Aorta (tissue), 5 donors: ENCODE results near the gene RDH13. TPM values are rescaled to one million over a fixed set of nuclear protein-coding genes. Genes with fewer than 3 reads are reported as not detected.
"Not testable (repeated sequence)": the region's sequence is repeated elsewhere in the genome, so short reads cannot be mapped to it uniquely, and the experiment has no call there.

Experiments
- ATAC-seq: fragments of 200-7000 bp; cut with Tn5 transposase; one replicate; pipeline ENCODE4 v1.9.1; 2022; ENCODE audit warnings: moderate library complexity; ENCODE audit not compliant: low FRiP score
- DNase-seq, 2 donors: peaks; one replicate each; pipeline ENCODE4 v3.0.0-alpha.2; 2020
- H3K27ac ChIP-seq, 2 donors: one replicate each; pipeline ENCODE4 v1.5.1; 2013; ENCODE audit warnings: low read length in 2 of 2, mild to moderate bottlenecking in 2 of 2, moderate library complexity in 2 of 2, control low read depth in 1 of 2, inconsistent platforms in 1 of 2, low read depth in 1 of 2
- H3K27me3 ChIP-seq, 2 donors: one replicate each; pipeline ENCODE4 v1.6.1; 2013; ENCODE audit warnings: control low read depth in 1 of 2, low read length in 1 of 2, mild to moderate bottlenecking in 1 of 2, moderate library complexity in 1 of 2; ENCODE audit not compliant: insufficient read depth in 2 of 2, control insufficient read depth in 1 of 2
- H3K36me3 ChIP-seq, 2 donors: one replicate each; pipeline ENCODE4 v1.6.1; 2013; ENCODE audit warnings: control low read depth in 1 of 2, low read length in 1 of 2, mild to moderate bottlenecking in 1 of 2; ENCODE audit not compliant: insufficient read depth in 2 of 2, control insufficient read depth in 1 of 2
- H3K4me1 ChIP-seq, 2 donors: one replicate each; pipeline ENCODE4 v1.6.1; 2013; ENCODE audit warnings: low read length in 2 of 2, control low read depth in 1 of 2, mild to moderate bottlenecking in 1 of 2, moderate library complexity in 1 of 2; ENCODE audit not compliant: insufficient read depth in 2 of 2, control insufficient read depth in 1 of 2
- H3K4me3 ChIP-seq, 2 donors: one replicate each; pipeline ENCODE4 v1.5.1; 2013; ENCODE audit warnings: low read length in 2 of 2, control low read depth in 1 of 2, mild to moderate bottlenecking in 1 of 2
- H3K9me3 ChIP-seq: one replicate; pipeline ENCODE4 v1.6.1; 2013; ENCODE audit warnings: mild to moderate bottlenecking, low read length; ENCODE audit not compliant: control insufficient read depth
- WGBS, 2 donors: extraction: QIAGEN DNeasy Blood & Tissue Kit; methylation state at CpG; one replicate each; pipeline ENCODE4 v1.1.7; 2013; 5-methylcytosine and 5-hydroxymethylcytosine counted together
- intact Hi-C, 2 donors: fragments of 100-400 bp; cut with DNase I; formaldehyde crosslinking; loops; one replicate each; pipeline versions ENCODE4 v1.14.2 to v1.15.0; 2022
- polyA plus RNA-seq, 2 donors: library from polyadenylated mRNA; stranded (reverse); fragments of 200-250 nt; gene quantifications; one replicate each; pipeline ENCODE4 v1.2.3, GENCODE V29; 2013
- total RNA-seq, 2 donors: library from RNA; stranded (reverse); fragmentation: NEBNext Ultra II Directional; extraction: Animal tissue kit (Norgen Biotek cat#: 25700); gene quantifications; one replicate each; pipeline ENCODE4 v1.2.1, GENCODE V29; 2021
- donor health status: healthy with polysubstance abuse.
- donor health status: Bipolar disorder and iron deficiency.
- donor health status: DM: no; HTN: no; CAD: no.
- donor health status: DM: no; HTN: no; CAD: no.
- donor health status: DM: yes; HTN: yes; CAD: no.

The RDH13 gene
- total and polyA plus RNA-seq, 4 donors: 3.4 to 14.4 (median 10.7) TPM

DNA sequence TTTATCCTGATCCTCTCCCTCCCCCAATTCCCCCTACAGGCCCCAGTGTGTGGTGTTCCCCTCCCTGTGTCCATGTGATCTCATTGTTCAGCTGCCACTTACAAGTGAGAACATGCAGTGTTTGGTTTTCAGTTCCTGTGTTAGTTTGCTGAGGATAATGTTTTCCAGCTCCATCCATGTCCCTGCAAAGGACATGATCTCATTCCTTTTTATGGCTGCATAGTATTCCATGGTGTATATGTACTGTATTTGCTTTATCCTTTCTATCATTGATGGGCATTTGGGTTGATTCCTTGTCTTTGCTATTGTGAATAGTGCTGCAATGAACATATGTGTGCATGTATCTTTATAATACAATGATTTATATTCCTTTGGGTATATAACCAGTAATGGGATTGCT is 42.6 kb downstream of the RDH13 start:
- H3K4me3 ChIP-seq, DNase-seq, H3K9me3 ChIP-seq, intact Hi-C loops, H3K27ac ChIP-seq, ATAC-seq, H3K36me3 ChIP-seq, H3K27me3 ChIP-seq, H3K4me1 ChIP-seq: not testable (repeated sequence)

DNA sequence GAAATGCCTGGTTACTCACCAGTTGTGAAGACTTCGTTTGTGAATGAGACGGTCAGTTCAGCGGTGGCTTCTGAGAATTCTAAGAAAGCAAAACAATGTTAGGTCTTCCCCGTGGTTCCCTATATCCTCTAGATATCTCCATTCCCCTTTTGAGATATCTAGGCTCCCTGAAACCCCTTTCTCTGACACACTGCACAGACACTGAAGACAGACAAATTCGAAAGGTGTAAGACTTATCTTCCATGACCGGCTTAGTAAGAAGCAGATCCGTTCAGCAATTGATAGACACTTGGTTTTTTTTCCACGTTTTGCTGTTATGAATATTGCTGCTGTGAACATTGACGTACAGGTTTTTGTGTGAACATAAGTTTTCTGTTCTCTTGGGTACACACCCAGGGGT is 44.3 kb downstream of the RDH13 start:
- 76 to 78% methylated on average over 9 of the region's 9 CpGs for WGBS, 2 donors
- no peak overlapping the region for H3K27ac ChIP-seq
- H3K27me3 ChIP-seq: no peaks in the 10 kb centered on the region
- DNase-seq (no peak), ATAC-seq (no peak)
- no peak overlapping the region for H3K4me3 ChIP-seq
- H3K4me1 ChIP-seq: no peaks in the 10 kb centered on the region
- no peaks in the 10 kb centered on the region for H3K36me3 ChIP-seq
- intact Hi-C loops: no loop called here
- no peaks in the 10 kb centered on the region for H3K9me3 ChIP-seq

DNA sequence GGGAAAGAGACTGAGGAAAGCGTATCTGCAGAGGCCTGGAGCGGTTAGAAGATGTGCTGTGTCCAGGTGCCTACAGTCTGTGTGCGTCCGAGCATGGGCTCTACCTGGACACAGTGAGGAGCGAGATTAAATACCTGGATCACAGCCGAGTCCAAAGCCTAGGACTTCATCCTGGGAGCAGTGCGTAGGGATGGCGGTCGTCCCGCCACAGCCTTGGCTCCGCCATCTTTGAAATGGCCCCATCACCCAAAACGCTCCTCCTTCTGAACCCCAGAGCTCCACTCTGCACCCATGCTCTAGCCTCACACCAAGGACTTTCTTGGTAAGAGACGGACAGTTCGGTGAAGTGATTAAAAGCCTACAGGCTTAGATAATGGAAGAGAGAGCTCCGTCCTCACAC is 44.7 kb downstream of the RDH13 start:
- H3K27ac ChIP-seq: no peak overlapping the region
- intact Hi-C loops: no loop called here
- no peak overlapping the region for H3K4me3 ChIP-seq
- H3K36me3 ChIP-seq: no peaks in the 10 kb centered on the region
- no peaks in the 10 kb centered on the region for H3K9me3 ChIP-seq
- no peaks in the 10 kb centered on the region for H3K27me3 ChIP-seq
- WGBS, 2 donors: 87% methylated on average over 15 of the region's 15 CpGs
- no peak for ATAC-seq
- no peak for DNase-seq
- H3K4me1 ChIP-seq: no peaks in the 10 kb centered on the region

DNA sequence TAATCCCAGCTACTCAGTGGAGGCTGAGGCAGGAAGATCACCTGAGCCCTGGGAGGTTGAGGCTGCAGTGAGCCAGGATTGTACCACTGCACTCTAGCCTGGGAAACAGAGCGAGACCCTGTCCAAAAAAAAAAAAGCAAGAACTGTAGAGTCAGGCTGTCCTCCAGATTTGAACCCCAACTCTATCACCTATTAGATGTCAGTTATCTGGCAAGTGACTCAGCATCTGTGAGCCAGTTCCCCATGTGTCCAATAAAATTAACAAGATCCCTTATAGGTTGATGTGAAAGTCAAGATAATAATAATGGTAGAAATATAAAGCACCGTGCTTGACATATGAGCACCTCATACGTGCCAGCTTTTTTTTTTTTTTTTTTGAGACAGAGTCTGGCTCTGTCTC is 46.9 kb downstream of the RDH13 start:
- Histone ChIP-seq H3K4me1 (no peaks in the 10 kb centered on the region), H3K36me3 (no peaks in the 10 kb centered on the region), H3K27ac (no peak overlapping the region), H3K9me3 (no peaks in the 10 kb centered on the region), H3K27me3 (no peaks in the 10 kb centered on the region), H3K4me3 (no peak overlapping the region)
- WGBS, 2 donors: 54 to 74% methylated on average over 3 of the region's 3 CpGs
- no peak for DNase-seq
- no peak for ATAC-seq
- intact Hi-C loops: no loop called here

DNA sequence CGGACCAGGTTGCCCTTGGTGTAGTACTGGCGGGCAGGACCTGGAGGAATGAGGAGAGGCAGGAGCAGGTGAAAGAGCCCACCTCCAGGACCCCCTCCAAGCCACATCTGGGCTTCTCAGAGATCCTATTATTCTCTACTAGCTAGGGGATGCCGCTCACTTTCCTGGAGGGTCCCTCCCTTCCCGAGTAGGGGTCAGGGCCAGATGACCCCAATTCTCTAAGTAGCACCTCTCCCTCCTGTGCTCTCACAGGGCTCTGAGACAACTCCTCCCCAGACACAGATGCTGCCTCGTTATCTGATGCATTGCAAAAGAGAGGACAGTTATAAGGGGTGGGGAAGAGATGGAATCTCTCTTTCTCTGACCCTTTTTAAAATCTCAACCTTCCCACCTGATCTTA is 47.8 kb downstream of the RDH13 start:
- intact Hi-C loops: no loop called here
- WGBS, 2 donors: 65 to 74% methylated on average over 5 of the region's 5 CpGs
- no peak overlapping the region for H3K27ac ChIP-seq
- H3K4me3 ChIP-seq: no peak overlapping the region
- no peaks in the 10 kb centered on the region for H3K4me1 ChIP-seq
- no peaks in the 10 kb centered on the region for H3K36me3 ChIP-seq
- no peaks in the 10 kb centered on the region for H3K27me3 ChIP-seq
- DNase-seq (no peak), ATAC-seq (no peak)
- no peaks in the 10 kb centered on the region for H3K9me3 ChIP-seq

DNA sequence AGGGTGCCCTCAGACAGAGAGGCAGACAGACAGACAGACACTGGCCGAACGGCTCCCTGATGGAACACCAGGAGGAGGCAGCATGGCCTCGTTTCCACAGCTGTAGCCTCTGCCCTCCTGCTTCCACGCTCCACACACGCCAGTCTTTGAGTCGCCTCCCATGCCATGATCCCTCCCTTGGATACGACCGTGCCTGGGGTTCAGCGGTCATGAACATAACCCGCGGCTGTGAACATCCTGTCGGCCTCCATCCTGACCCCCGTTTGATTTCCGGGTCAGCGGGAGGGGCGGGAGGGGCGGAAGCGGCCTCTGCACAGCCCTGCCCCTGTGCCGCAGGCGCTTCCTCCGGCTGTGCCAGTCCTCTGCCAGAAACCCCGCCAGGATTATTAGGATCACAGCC is 48.2 kb downstream of the RDH13 start:
- Histone ChIP-seq H3K9me3 (no peaks in the 10 kb centered on the region), H3K27me3 (no peaks in the 10 kb centered on the region), H3K4me3 (no peak overlapping the region), H3K27ac (no peak overlapping the region), H3K4me1 (no peaks in the 10 kb centered on the region), H3K36me3 (no peaks in the 10 kb centered on the region)
- no peak for DNase-seq
- intact Hi-C loops: no loop called here
- 83 to 86% methylated on average over 22 of the region's 22 CpGs for WGBS, 2 donors
- ATAC-seq: no peak

DNA sequence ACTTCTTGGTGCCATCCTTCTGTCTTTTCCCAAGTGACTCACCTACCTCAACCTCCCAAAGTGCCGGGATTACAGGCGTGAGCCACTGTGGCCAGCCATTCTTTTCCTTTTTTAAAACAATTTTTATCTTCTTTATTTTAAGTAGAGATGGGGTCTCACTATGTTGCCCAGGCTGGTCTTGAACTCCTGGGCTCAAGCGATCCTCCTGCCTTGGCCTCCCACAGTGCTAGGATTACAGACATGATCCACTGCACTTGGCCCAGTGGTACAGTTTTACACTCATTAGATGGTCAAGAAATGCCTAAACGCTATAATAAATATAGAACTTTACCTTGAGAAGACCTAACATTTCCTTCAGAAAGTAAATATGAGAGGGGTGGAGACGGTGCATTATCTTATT is 49.4 kb downstream of the RDH13 start:
- intact Hi-C loops: no loop called here
- H3K4me3 ChIP-seq: no peak overlapping the region
- 72 to 79% methylated on average over 5 of the region's 5 CpGs for WGBS, 2 donors

DNA sequence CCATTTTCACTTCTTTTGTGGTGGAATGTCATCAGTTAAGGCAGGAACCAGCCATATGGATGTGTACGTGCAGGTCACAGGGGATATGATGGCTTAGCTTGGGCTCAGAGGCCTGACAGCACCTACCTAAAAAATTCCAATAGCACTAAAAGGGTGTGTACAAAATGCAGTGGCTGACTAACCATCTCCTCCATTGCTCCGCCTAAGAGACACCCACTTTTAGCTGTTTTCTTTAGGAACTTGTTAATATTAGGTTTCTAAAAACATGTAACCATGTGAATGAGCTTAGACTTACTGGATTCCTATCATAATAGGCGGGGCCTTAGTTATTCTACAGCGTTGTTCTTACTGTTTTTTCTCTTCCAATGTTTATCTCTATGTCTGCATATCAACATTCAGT is 50.6 kb downstream of the RDH13 start:
- Histone ChIP-seq H3K27ac (no peak overlapping the region), H3K4me1 (no peaks in the 10 kb centered on the region), H3K4me3 (no peak overlapping the region), H3K9me3 (no peaks in the 10 kb centered on the region), H3K27me3 (no peaks in the 10 kb centered on the region), H3K36me3 (no peaks in the 10 kb centered on the region)
- ATAC-seq (no peak), DNase-seq (no peak)
- intact Hi-C loops: no loop called here
- 64 to 73% methylated on average over 4 of the region's 4 CpGs for WGBS, 2 donors

More for the DNA sequence above, 49.4 kb downstream of the RDH13 start:
- Histone ChIP-seq H3K4me1 (no peaks in the 10 kb centered on the region), H3K36me3 (no peaks in the 10 kb centered on the region), H3K27me3 (no peaks in the 10 kb centered on the region), H3K27ac (no peak overlapping the region), H3K9me3 (no peaks in the 10 kb centered on the region)
- DNase-seq (no peak), ATAC-seq (no peak)

DNA sequence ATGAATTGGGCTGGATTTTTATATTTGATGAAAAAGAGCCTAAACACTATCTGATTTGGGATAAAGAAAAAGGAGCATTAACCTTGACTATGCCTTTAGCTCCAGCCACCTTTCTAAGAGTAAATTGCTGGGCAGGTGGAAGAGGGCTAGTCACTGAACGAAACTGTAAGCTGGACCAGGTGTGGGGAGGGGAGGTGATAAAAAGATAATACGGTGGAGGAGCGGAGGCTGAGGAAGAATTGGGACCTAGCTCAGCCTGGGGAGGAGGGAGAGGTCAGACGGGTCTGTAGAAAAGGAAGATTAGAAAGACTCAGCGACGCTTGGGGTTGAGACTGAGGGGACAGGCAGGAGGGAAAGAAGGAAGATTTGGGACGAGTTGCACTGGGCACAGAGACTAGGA is 52.4 kb downstream of the RDH13 start:
- intact Hi-C loops, H3K9me3 ChIP-seq, H3K27me3 ChIP-seq, DNase-seq, H3K4me3 ChIP-seq, H3K36me3 ChIP-seq, H3K4me1 ChIP-seq, H3K27ac ChIP-seq, ATAC-seq: not testable (repeated sequence)
- WGBS, 2 donors: 77 to 89% methylated on average over 7 of the region's 7 CpGs
